ENCODE measurements around the gene ATG4D.

Gene ATG4D

GRCh38 chr19:10543420-10544241, at the start of gene ATG4D:
Gene ATG4D, plus strand, starts transcription at chr19:10543904. Its CDS starts 187 bp downstream, at chr19:10544091.
- DNase-seq (ENCODE audit: low read depth): peak; percentile 76

- DNase-seq (ENCODE audit: low read depth): no peak
Measured at GRCh38 chr19:10497371-10497770, 46.3 kb upstream of the ATG4D start.

- no peak for DNase-seq (ENCODE audit: low read depth)
Measured at GRCh38 chr19:10499550-10500246, 44.0 kb upstream of the ATG4D start.

- no peak for DNase-seq (ENCODE audit: low read depth)
Measured at GRCh38 chr19:10500247-10500592, 43.5 kb upstream of the ATG4D start.

- peak; percentile 67 for DNase-seq (ENCODE audit: low read depth)
Measured at GRCh38 chr19:10501971-10502523, 41.7 kb upstream of the ATG4D start.

- peak; percentile 91 for DNase-seq (ENCODE audit: low read depth)
Measured at GRCh38 chr19:10502524-10503001, 41.1 kb upstream of the ATG4D start.

GRCh38 chr19:10503002-10503789, 40.5 kb upstream of the ATG4D start, which contains the start of gene KEAP1:
Gene KEAP1, minus strand, starts transcription at chr19:10503356. Its CDS starts 3,323 bp downstream, at chr19:10500033.
- DNase-seq (ENCODE audit: low read depth): peak; percentile 29

- peak; percentile 59 for DNase-seq (ENCODE audit: low read depth)
Measured at GRCh38 chr19:10505583-10506229, 38.0 kb upstream of the ATG4D start.

- no peak for DNase-seq (ENCODE audit: low read depth)
Measured at GRCh38 chr19:10508036-10508435, 35.7 kb upstream of the ATG4D start.

- no peak for DNase-seq (ENCODE audit: low read depth)
Measured at GRCh38 chr19:10508707-10509106, 35.0 kb upstream of the ATG4D start.

GRCh38 chr19:10510301-10510802, 33.4 kb upstream of the ATG4D start:
- peak; percentile 18 for DNase-seq (ENCODE audit: low read depth)

GRCh38 chr19:10513223-10513622, 30.5 kb upstream of the ATG4D start:
- no peak for DNase-seq (ENCODE audit: low read depth)

GRCh38 chr19:10514211-10515145, 29.2 kb upstream of the ATG4D start:
- DNase-seq (ENCODE audit: low read depth): peak; percentile 15

GRCh38 chr19:10516064-10516385, 27.7 kb upstream of the ATG4D start:
- no peak for DNase-seq (ENCODE audit: low read depth)

GRCh38 chr19:10516671-10517286, 26.9 kb upstream of the ATG4D start:
- DNase-seq (ENCODE audit: low read depth): peak; percentile 57

GRCh38 chr19:10517361-10517759, 26.3 kb upstream of the ATG4D start, which contains the start of gene S1PR5:
Gene S1PR5, minus strand, starts transcription at chr19:10517447. Its CDS starts 2,436 bp downstream, at chr19:10515011.
- peak; percentile 32 for DNase-seq (ENCODE audit: low read depth)

- DNase-seq (ENCODE audit: low read depth): peak; percentile 67
Measured at GRCh38 chr19:10517760-10518443, 25.8 kb upstream of the ATG4D start.

- DNase-seq (ENCODE audit: low read depth): no peak
Measured at GRCh38 chr19:10518444-10519361, 25.0 kb upstream of the ATG4D start.

Measured in EH (cell line).